Measurements from ENCODE around the gene DISC1. TPM values are rescaled to one million over a fixed set of nuclear protein-coding genes. Genes with fewer than 3 reads are reported as not detected.

The DISC1 gene
- total RNA-seq, 1 experiment from 2014 or later = 13.5 TPM

DNA sequence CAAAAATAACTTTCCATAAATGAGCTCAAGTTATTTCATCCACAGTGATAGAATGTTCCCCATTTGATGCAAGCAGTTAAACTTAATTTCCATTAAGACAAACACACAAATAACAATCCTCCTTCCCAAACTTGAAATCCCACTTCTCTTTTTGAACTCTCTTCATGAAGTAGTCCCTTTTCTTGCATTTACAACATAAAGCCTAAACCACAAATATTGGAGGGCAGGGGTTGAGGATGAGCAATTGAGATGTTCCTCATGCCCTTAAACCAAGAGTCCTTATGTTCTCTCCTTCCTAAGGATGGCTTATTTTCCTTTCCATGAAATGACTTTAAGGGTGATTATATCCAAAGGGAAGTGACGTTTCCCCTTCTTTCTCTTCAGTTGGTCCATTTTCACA is 228.8 kb downstream of the DISC1 start:
- no TSS peak for BruUV-seq (replicated peaks)
- Mint-ChIP-seq H3K4me3 (ENCODE audit: unreplicated experiment) (no peak overlapping the region), H3K36me3 (ENCODE audit: insufficient read depth, unreplicated experiment) (no peaks in the 10 kb centered on the region), H3K27ac (ENCODE audit: unreplicated experiment) (no peak overlapping the region), H3K4me1 (ENCODE audit: low read depth, unreplicated experiment) (no peaks in the 10 kb centered on the region), H3K9me3 (ENCODE audit: unreplicated experiment) (no peaks in the 10 kb centered on the region), H3K27me3 (ENCODE audit: insufficient read depth, unreplicated experiment) (no peaks in the 10 kb centered on the region)
- TF ChIP-seq, protein P1, sequence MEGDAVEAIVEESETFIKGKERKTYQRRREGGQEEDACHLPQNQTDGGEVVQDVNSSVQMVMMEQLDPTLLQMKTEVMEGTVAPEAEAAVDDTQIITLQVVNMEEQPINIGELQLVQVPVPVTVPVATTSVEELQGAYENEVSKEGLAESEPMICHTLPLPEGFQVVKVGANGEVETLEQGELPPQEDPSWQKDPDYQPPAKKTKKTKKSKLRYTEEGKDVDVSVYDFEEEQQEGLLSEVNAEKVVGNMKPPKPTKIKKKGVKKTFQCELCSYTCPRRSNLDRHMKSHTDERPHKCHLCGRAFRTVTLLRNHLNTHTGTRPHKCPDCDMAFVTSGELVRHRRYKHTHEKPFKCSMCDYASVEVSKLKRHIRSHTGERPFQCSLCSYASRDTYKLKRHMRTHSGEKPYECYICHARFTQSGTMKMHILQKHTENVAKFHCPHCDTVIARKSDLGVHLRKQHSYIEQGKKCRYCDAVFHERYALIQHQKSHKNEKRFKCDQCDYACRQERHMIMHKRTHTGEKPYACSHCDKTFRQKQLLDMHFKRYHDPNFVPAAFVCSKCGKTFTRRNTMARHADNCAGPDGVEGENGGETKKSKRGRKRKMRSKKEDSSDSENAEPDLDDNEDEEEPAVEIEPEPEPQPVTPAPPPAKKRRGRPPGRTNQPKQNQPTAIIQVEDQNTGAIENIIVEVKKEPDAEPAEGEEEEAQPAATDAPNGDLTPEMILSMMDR (IDR thresholded peaks at IDR 0.05; ENCODE audit: insufficient read depth in 1 of 2, low read depth in 1 of 2, low read length in 1 of 2, severe bottlenecking in 1 of 2, unreplicated experiment in 1 of 2) = no peak
- H3K4me1 ChIP-seq = no peaks in the 10 kb centered on the region
- intact Hi-C loops (cut with micrococcal nuclease; ENCODE audit: unreplicated experiment) = no loop called here
- POLR2A ChIA-PET = no interaction called here
- H3K36me3 ChIP-seq (ENCODE audit: control insufficient read depth, insufficient read depth, low read length) = no peaks in the 10 kb centered on the region
- H3K27me3 ChIP-seq (replicated peaks; ENCODE audit: control insufficient read depth, insufficient read depth, low read length) = no peaks in the 10 kb centered on the region
- H3K4me3 ChIP-seq (ENCODE audit: low read depth, low read length) = no peak overlapping the region
- CTCF ChIA-PET = no interaction called here
- DNase-seq = no peak
- H3K9me3 ChIP-seq = no peaks in the 10 kb centered on the region

DNA sequence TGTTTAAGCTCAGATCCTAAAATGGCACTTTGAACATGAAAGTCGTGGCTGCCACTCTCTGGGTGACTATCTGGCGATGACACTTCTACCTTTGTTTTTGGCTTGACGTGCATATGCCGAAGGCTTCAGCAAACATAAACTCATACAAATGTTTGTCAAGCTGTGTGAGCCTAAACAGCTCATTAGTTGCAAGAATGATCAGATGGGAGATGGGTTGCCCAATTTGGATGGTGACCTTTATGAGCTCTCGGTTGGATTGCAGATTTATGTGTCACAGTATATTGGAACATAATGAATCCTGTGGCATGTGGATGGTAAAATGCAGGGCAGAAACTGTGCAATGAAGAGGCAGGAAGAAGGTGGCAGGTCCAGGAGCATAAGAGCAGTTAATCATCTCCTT is 229.3 kb downstream of the DISC1 start:
- POLR2A ChIA-PET = no interaction called here
- H3K4me3 ChIP-seq (ENCODE audit: low read depth, low read length) = no peak overlapping the region
- H3K9me3 Mint-ChIP-seq (ENCODE audit: unreplicated experiment) = no peaks in the 10 kb centered on the region
- H3K4me3 Mint-ChIP-seq (ENCODE audit: unreplicated experiment) = no peak overlapping the region
- TF ChIP-seq, protein P1 (IDR thresholded peaks at IDR 0.05; ENCODE audit: insufficient read depth in 1 of 2, low read depth in 1 of 2, low read length in 1 of 2, severe bottlenecking in 1 of 2, unreplicated experiment in 1 of 2) = no peak
- no peaks in the 10 kb centered on the region for H3K36me3 Mint-ChIP-seq (ENCODE audit: insufficient read depth, unreplicated experiment)
- H3K27ac Mint-ChIP-seq (ENCODE audit: unreplicated experiment) = no peak overlapping the region
- no peaks in the 10 kb centered on the region for H3K9me3 ChIP-seq
- BruUV-seq (replicated peaks) = no TSS peak
- no peaks in the 10 kb centered on the region for H3K27me3 Mint-ChIP-seq (ENCODE audit: insufficient read depth, unreplicated experiment)
- no peaks in the 10 kb centered on the region for H3K27me3 ChIP-seq (replicated peaks; ENCODE audit: control insufficient read depth, insufficient read depth, low read length)
- DNase-seq = no peak
- H3K4me1 Mint-ChIP-seq (ENCODE audit: low read depth, unreplicated experiment) = no peaks in the 10 kb centered on the region
- H3K4me1 ChIP-seq = no peaks in the 10 kb centered on the region
- CTCF ChIA-PET = no interaction called here
- intact Hi-C loops (cut with micrococcal nuclease; ENCODE audit: unreplicated experiment) = no loop called here
- no peaks in the 10 kb centered on the region for H3K36me3 ChIP-seq (ENCODE audit: control insufficient read depth, insufficient read depth, low read length)

DNA sequence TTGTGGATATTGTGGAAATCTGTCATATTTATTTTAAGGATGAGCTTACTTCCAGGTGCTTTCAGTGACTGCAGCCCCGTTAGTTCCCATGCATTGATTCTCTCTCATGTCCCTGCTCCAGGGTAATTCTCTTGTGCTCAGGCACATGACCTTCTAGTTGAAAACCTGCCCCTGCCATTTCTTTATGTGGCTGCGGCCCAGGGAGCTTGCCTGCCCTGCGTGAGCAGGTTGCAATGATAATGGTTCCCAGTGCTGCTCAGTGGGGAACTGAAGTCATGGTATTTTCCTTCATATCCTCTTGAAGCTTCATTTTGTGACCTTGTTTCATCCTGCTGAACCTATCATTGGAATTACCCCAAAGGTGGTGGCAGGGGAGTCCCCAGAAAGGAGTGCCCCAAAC is 229.8 kb downstream of the DISC1 start:
- no TSS peak for BruUV-seq (replicated peaks)
- POLR2A ChIA-PET = no interaction called here
- no peaks in the 10 kb centered on the region for H3K36me3 ChIP-seq (ENCODE audit: control insufficient read depth, insufficient read depth, low read length)
- Mint-ChIP-seq H3K36me3 (ENCODE audit: insufficient read depth, unreplicated experiment) (no peaks in the 10 kb centered on the region), H3K27me3 (ENCODE audit: insufficient read depth, unreplicated experiment) (no peaks in the 10 kb centered on the region), H3K9me3 (ENCODE audit: unreplicated experiment) (no peaks in the 10 kb centered on the region), H3K4me3 (ENCODE audit: unreplicated experiment) (no peak overlapping the region), H3K27ac (ENCODE audit: unreplicated experiment) (no peak overlapping the region), H3K4me1 (ENCODE audit: low read depth, unreplicated experiment) (no peaks in the 10 kb centered on the region)
- TF ChIP-seq, protein P1 (IDR thresholded peaks at IDR 0.05; ENCODE audit: insufficient read depth in 1 of 2, low read depth in 1 of 2, low read length in 1 of 2, severe bottlenecking in 1 of 2, unreplicated experiment in 1 of 2) = no peak
- DNase-seq = no peak
- H3K9me3 ChIP-seq = no peaks in the 10 kb centered on the region
- intact Hi-C loops (cut with micrococcal nuclease; ENCODE audit: unreplicated experiment) = no loop called here
- no peaks in the 10 kb centered on the region for H3K27me3 ChIP-seq (replicated peaks; ENCODE audit: control insufficient read depth, insufficient read depth, low read length)
- no peak overlapping the region for H3K4me3 ChIP-seq (ENCODE audit: low read depth, low read length)
- CTCF ChIA-PET = no interaction called here
- H3K4me1 ChIP-seq = no peaks in the 10 kb centered on the region

Measured in Caco-2 (cell line).